Bronchial epithelial cell (primary cell): Measurements from ENCODE around the gene ADORA3. TPM values are rescaled to one million over a fixed set of nuclear protein-coding genes. Genes with fewer than 3 reads are reported as not detected.
A peak's percentile ranks its signal among the peaks of the same experiment; 100 is the strongest.

Experiments
- DNase-seq: peaks from one replicate; pipeline ENCODE4 v3.0.0-alpha.2; 2010; ENCODE audit warnings: low read depth
- FAIRE-seq: peaks from 2 replicates; lab custom pipeline; 2011; peaks lifted over from hg19 to GRCh38; lab: Jason Lieb, UNC
- H3K27me3 ChIP-seq: 2 replicates; pipeline ENCODE4 v1.5.1; 2011; ENCODE audit warnings: low read length; ENCODE audit not compliant: control insufficient read depth, insufficient read depth
- H3K36me3 ChIP-seq: 2 replicates; pipeline ENCODE4 v1.5.1; 2011; ENCODE audit warnings: low read length; ENCODE audit not compliant: control insufficient read depth, insufficient read depth
- H3K4me3 ChIP-seq: 2 replicates; pipeline ENCODE4 v1.5.1; 2011; ENCODE audit warnings: mild to moderate bottlenecking, low read depth, low read length, control low read depth
- CTCF ChIP-seq: IDR thresholded peaks from 2 replicates; pipeline ENCODE4 v1.5.1; 2011; ENCODE audit warnings: mild to moderate bottlenecking, moderate library complexity, low read length, control low read depth, inconsistent platforms; ENCODE audit not compliant: insufficient read depth, severe bottlenecking
- total RNA-seq: library from RNA; depleted of rRNA; stranded (reverse); fragments of >200 nt; gene quantifications from 2 replicates; pipeline ENCODE4 v1.2.1, GENCODE V29; 2014

ADORA3 gene
- total RNA-seq, 1 donor from 2014 or later = not detected

- TF ChIP-seq CTCF = no peak
- no peak for DNase-seq
- no peak for FAIRE-seq
These were observed 14.2 kb upstream of the ADORA3 start for GRCh38 chr1:111517469-111518225.

GRCh38 chr1:111516005-111516535 is 12.6 kb upstream of the ADORA3 start:
- H3K4me3 ChIP-seq = peak overlapping the region; percentile 7

More at GRCh38 chr1:111517469-111518225, 14.2 kb upstream of the ADORA3 start:
- Histone ChIP-seq H3K4me3 (no peak overlapping the region), H3K27me3 (peaks cover 3% of the 10 kb centered on the region), H3K36me3 (no peaks in the 10 kb centered on the region)

GRCh38 chr1:111515291-111516004 is 12.0 kb upstream of the ADORA3 start:
- peak; percentile 31 for DNase-seq
- H3K27me3 ChIP-seq = peaks cover 3% of the 10 kb centered on the region
- no peak for TF ChIP-seq CTCF
- no peaks in the 10 kb centered on the region for H3K36me3 ChIP-seq
- FAIRE-seq = no peak
- H3K4me3 ChIP-seq = peak overlapping the region; percentile 7

More at GRCh38 chr1:111516005-111516535, 12.6 kb upstream of the ADORA3 start:
- Histone ChIP-seq H3K36me3 (no peaks in the 10 kb centered on the region), H3K27me3 (peaks cover 3% of the 10 kb centered on the region)
- TF ChIP-seq CTCF = peak; percentile 45
- FAIRE-seq (no peak), DNase-seq (peak; percentile 52)

- Histone ChIP-seq H3K36me3 (no peaks in the 10 kb centered on the region), H3K27me3 (peaks cover 3% of the 10 kb centered on the region), H3K4me3 (no peak overlapping the region)
- FAIRE-seq (no peak), DNase-seq (no peak)
- TF ChIP-seq CTCF = no peak
These were observed 10.1 kb upstream of the ADORA3 start for GRCh38 chr1:111513410-111514020.

GRCh38 chr1:111512931-111513330 is 9.5 kb upstream of the ADORA3 start:
- no peak for DNase-seq
- Histone ChIP-seq H3K36me3 (no peaks in the 10 kb centered on the region), H3K4me3 (no peak overlapping the region), H3K27me3 (peaks cover 3% of the 10 kb centered on the region)
- TF ChIP-seq CTCF = no peak
- FAIRE-seq = no peak
